ENCODE results near the gene TNFRSF13B.

TNFRSF13B gene

GRCh38 chr17:16925461-16926060, 46.4 kb downstream of the TNFRSF13B start:
- Histone ChIP-seq H3K9ac (ENCODE audit: low read length) (no peak overlapping the region), H3K4ac (ENCODE audit: low read depth in 1 of 2, low read length in 2 of 2) (no peak overlapping the region), H3K18ac (ENCODE audit: low read depth in 1 of 2, low read length in 2 of 2) (no peak overlapping the region), H3K9me3 (ENCODE audit: control insufficient read depth, low read length) (no peaks in the 10 kb centered on the region), H3K4me3 (ENCODE audit: insufficient read depth in 1 of 2, low read depth in 1 of 2, low read length in 2 of 2) (no peak overlapping the region), H3K36me3 (ENCODE audit: control insufficient read depth in 1 of 2, insufficient read depth in 2 of 2, low read depth in 1 of 2, low read length in 2 of 2) (no peaks in the 10 kb centered on the region), H2BK12ac (ENCODE audit: low read length in 2 of 2) (no peak overlapping the region), H4K8ac (ENCODE audit: low read length) (no peak overlapping the region), H3K4me2 (ENCODE audit: low read length, poor library complexity, severe bottlenecking) (no peak overlapping the region), H2BK120ac (ENCODE audit: low read depth, low read length) (no peak overlapping the region), H2BK5ac (ENCODE audit: low read depth, low read length, poor library complexity, severe bottlenecking) (no peak overlapping the region), H2AK5ac (ENCODE audit: low read length, severe bottlenecking) (no peak overlapping the region), H3K4me1 (ENCODE audit: control insufficient read depth, insufficient read depth, low read depth, low read length) (no peaks in the 10 kb centered on the region), H2BK15ac (ENCODE audit: low read depth, poor library complexity, severe bottlenecking) (no peak overlapping the region), H4K91ac (ENCODE audit: low read length) (no peak overlapping the region), H2AFZ (ENCODE audit: low read depth, low read length) (no peak overlapping the region), H3K14ac (ENCODE audit: low read length in 2 of 2) (no peak overlapping the region), H3K79me1 (replicated peaks; ENCODE audit: low read length, poor library complexity, severe bottlenecking) (no peaks in the 10 kb centered on the region), H3K23ac (ENCODE audit: low read length in 2 of 2) (no peak overlapping the region), H3K27me3 (ENCODE audit: control insufficient read depth in 1 of 2, insufficient read depth in 1 of 2, low read length in 2 of 2) (peaks cover 14 to 48% of the 10 kb centered on the region in 2 experiments), H3K27ac (ENCODE audit: low read length, poor library complexity, severe bottlenecking) (no peak overlapping the region)
- 89% methylated on average over 15 of the region's 15 CpGs for WGBS
- DNase-seq, result no peak

GRCh38 chr17:16924696-16925440, 47.0 kb downstream of the TNFRSF13B start:
- Histone ChIP-seq H3K9me3 (ENCODE audit: control insufficient read depth, low read length) (no peaks in the 10 kb centered on the region), H3K18ac (ENCODE audit: low read depth in 1 of 2, low read length in 2 of 2) (no peak overlapping the region), H3K36me3 (ENCODE audit: control insufficient read depth in 1 of 2, insufficient read depth in 2 of 2, low read depth in 1 of 2, low read length in 2 of 2) (no peaks in the 10 kb centered on the region), H2BK5ac (ENCODE audit: low read depth, low read length, poor library complexity, severe bottlenecking) (no peak overlapping the region), H2BK120ac (ENCODE audit: low read depth, low read length) (no peak overlapping the region), H2BK12ac (ENCODE audit: low read length in 2 of 2) (no peak overlapping the region), H3K14ac (ENCODE audit: low read length in 2 of 2) (peak overlapping the region in 1 of 2 experiments; percentile 26), H3K27me3 (ENCODE audit: control insufficient read depth in 1 of 2, insufficient read depth in 1 of 2, low read length in 2 of 2) (peaks cover 21 to 45% of the 10 kb centered on the region in 2 experiments), H4K8ac (ENCODE audit: low read length) (no peak overlapping the region), H3K27ac (ENCODE audit: low read length, poor library complexity, severe bottlenecking) (no peak overlapping the region), H3K4ac (ENCODE audit: low read depth in 1 of 2, low read length in 2 of 2) (no peak overlapping the region), H3K79me1 (replicated peaks; ENCODE audit: low read length, poor library complexity, severe bottlenecking) (no peaks in the 10 kb centered on the region), H3K4me1 (ENCODE audit: control insufficient read depth, insufficient read depth, low read depth, low read length) (no peaks in the 10 kb centered on the region), H2AK5ac (ENCODE audit: low read length, severe bottlenecking) (no peak overlapping the region), H3K9ac (ENCODE audit: low read length) (no peak overlapping the region), H3K23ac (ENCODE audit: low read length in 2 of 2) (no peak overlapping the region), H3K4me3 (ENCODE audit: insufficient read depth in 1 of 2, low read depth in 1 of 2, low read length in 2 of 2) (no peak overlapping the region), H4K91ac (ENCODE audit: low read length) (no peak overlapping the region), H2BK15ac (ENCODE audit: low read depth, poor library complexity, severe bottlenecking) (no peak overlapping the region), H3K4me2 (ENCODE audit: low read length, poor library complexity, severe bottlenecking) (no peak overlapping the region), H2AFZ (ENCODE audit: low read depth, low read length) (no peak overlapping the region)
- WGBS, result 85% methylated on average over 7 of the region's 10 CpGs
- no peak for DNase-seq

- H3K36me3 ChIP-seq (ENCODE audit: control insufficient read depth in 1 of 2, insufficient read depth in 2 of 2, low read depth in 1 of 2, low read length in 2 of 2), result no peaks in the 10 kb centered on the region
- H2AK5ac ChIP-seq (ENCODE audit: low read length, severe bottlenecking), result no peak overlapping the region
- H3K79me1 ChIP-seq (replicated peaks; ENCODE audit: low read length, poor library complexity, severe bottlenecking), result no peaks in the 10 kb centered on the region
- no peak overlapping the region for H2BK5ac ChIP-seq (ENCODE audit: low read depth, low read length, poor library complexity, severe bottlenecking)
- H3K4me3 ChIP-seq (ENCODE audit: insufficient read depth in 1 of 2, low read depth in 1 of 2, low read length in 2 of 2), result no peak overlapping the region
- no peaks in the 10 kb centered on the region for H3K9me3 ChIP-seq (ENCODE audit: control insufficient read depth, low read length)
- H3K9ac ChIP-seq (ENCODE audit: low read length), result no peak overlapping the region
- H3K18ac ChIP-seq (ENCODE audit: low read depth in 1 of 2, low read length in 2 of 2), result no peak overlapping the region
- 86% methylated on average over 15 of the region's 15 CpGs for WGBS
- H3K4ac ChIP-seq (ENCODE audit: low read depth in 1 of 2, low read length in 2 of 2), result no peak overlapping the region
- no peak overlapping the region for H3K27ac ChIP-seq (ENCODE audit: low read length, poor library complexity, severe bottlenecking)
- H3K23ac ChIP-seq (ENCODE audit: low read length in 2 of 2), result no peak overlapping the region
- H2BK15ac ChIP-seq (ENCODE audit: low read depth, poor library complexity, severe bottlenecking), result no peak overlapping the region
- peak overlapping the region in 1 of 2 experiments; percentile 26 for H3K14ac ChIP-seq (ENCODE audit: low read length in 2 of 2)
- no peaks in the 10 kb centered on the region for H3K4me1 ChIP-seq (ENCODE audit: control insufficient read depth, insufficient read depth, low read depth, low read length)
- H3K4me2 ChIP-seq (ENCODE audit: low read length, poor library complexity, severe bottlenecking), result no peak overlapping the region
- no peak overlapping the region for H2BK12ac ChIP-seq (ENCODE audit: low read length in 2 of 2)
- no peak overlapping the region for H2AFZ ChIP-seq (ENCODE audit: low read depth, low read length)
- no peak overlapping the region for H2BK120ac ChIP-seq (ENCODE audit: low read depth, low read length)
- H3K27me3 ChIP-seq (ENCODE audit: control insufficient read depth in 1 of 2, insufficient read depth in 1 of 2, low read length in 2 of 2), result peaks cover 19 to 45% of the 10 kb centered on the region in 2 experiments
- no peak overlapping the region for H4K8ac ChIP-seq (ENCODE audit: low read length)
- H4K91ac ChIP-seq (ENCODE audit: low read length), result no peak overlapping the region
- DNase-seq, result no peak
Measured at GRCh38 chr17:16923904-16924695, 47.8 kb downstream of the TNFRSF13B start.

Data from mesenchymal stem cell (in vitro differentiated cells and primary cell).